AG09309 (cell line): ENCODE measurements around the gene SYNDIG1.

ENCODE experiments used
- DNase-seq: peaks from one replicate; pipeline ENCODE4 v3.0.0-alpha.2; 2010; ENCODE audit warnings: low read depth
- H3K4me3 ChIP-seq: 2 replicates; pipeline ENCODE4 v1.5.1; 2011; ENCODE audit warnings: mild to moderate bottlenecking, low read depth, low read length, moderate library complexity; ENCODE audit not compliant: control insufficient read depth
- CTCF ChIP-seq: IDR thresholded peaks from 2 replicates; pipeline ENCODE4 v1.5.1; 2011; ENCODE audit warnings: mild to moderate bottlenecking, low read depth, low read length, inconsistent platforms; ENCODE audit not compliant: insufficient read depth, control insufficient read depth; ENCODE audit errors: missing control alignments

SYNDIG1 gene

DNA sequence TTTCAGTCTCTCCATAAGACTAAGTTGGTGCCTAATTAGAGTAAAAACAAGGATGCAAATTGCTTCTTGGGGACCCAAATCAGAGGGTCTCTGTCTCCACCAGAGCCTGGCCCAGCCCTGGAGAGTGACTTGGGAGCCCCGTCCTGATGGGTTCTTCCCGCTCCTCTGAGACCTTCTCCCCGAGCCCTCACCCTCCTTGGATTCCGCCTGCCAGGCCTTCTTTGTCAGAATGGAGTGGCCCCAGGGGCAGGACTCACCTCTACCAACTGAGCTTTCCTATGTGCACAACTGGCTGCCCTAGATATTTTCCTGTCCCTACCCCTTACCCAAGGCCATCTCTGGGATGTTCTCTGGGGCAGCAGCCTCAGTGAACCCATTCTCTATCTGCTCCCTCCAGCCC lies 9.7 kb downstream of the SYNDIG1 start:
- H3K4me3 ChIP-seq: no peak overlapping the region
- no peak for DNase-seq
- no peak for TF ChIP-seq CTCF

- no peak overlapping the region for H3K4me3 ChIP-seq
Measured at GRCh38 chr20:24479595-24479994, 10.2 kb downstream of the SYNDIG1 start.

GRCh38 chr20:24480509-24480908 lies 11.1 kb downstream of the SYNDIG1 start:
- no peak for DNase-seq
- TF ChIP-seq CTCF: no peak
- no peak overlapping the region for H3K4me3 ChIP-seq

More at GRCh38 chr20:24479595-24479994, 10.2 kb downstream of the SYNDIG1 start:
- no peak for TF ChIP-seq CTCF
- DNase-seq: no peak

DNA sequence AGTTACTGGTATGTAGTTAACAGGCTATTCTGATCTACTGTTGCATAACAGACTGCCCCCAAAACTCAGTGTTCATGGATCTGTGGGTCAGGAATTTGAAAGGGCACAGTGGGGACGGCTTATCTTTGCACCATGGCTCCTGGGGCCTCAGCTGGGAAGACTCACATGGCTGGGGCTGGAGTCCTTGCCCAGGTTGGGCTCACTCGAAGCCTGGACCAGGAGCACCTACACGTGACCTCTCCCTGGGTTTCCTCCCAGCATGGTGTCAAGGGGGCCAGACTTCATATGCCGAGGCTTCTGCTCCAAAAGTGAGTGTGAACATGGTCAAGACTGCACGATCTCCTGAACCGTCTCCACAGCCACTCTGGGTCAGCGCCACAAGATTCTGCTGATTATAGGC lies 11.7 kb downstream of the SYNDIG1 start:
- no peak for TF ChIP-seq CTCF
- DNase-seq: no peak
- H3K4me3 ChIP-seq: no peak overlapping the region

DNA sequence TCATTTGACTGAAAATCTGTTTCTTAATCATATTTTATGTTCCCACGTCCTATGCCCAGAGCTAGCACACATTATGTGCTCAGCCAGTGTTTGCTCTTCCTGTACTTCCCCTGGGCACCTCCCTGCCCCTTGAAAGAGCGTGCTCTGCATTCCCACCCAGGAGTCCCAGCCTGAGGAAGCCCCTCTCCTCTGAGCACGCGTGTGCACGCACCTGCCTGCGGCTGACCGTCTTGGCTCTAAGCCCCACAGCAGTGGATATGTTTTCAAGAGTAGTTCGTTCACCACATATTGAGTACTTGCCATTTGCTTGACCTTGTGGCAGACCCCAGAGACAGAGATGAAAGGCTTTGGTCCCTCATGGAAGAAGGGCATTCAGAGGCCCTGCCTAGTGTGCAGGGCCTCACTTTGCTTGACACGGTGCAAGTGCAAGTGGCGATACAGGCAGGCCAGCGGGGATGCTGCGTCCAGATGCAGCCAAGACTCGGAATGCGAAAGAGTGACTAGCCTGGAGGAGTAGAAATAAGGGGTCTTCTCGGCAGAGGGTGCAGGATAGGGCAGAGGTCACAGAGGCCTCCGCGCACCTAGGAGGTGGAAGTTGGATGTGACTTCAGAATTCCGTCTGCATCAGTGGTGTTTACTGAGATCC lies 14.1 kb downstream of the SYNDIG1 start:
- H3K4me3 ChIP-seq: no peak overlapping the region
- no peak for TF ChIP-seq CTCF
- DNase-seq: no peak

DNA sequence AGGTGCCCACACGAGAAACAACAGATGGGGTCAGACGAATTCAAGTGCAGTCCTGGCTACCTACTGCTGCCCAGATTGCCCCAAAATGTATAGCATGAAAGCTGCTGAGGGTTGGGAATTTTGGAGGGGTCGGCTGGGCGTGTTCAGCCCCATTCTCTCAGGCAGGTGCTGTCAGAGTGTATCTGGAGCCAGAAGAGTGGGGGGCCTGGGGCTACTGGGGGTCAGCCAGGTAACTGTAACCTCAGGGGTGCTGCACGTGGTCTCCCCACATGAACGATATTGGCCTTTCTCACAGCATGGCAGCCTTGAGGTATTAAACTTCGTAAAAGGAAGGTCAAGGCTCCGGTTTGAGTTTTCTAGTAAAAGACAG lies 14.6 kb downstream of the SYNDIG1 start:
- no peak for DNase-seq
- H3K4me3 ChIP-seq: no peak overlapping the region
- no peak for TF ChIP-seq CTCF

GRCh38 chr20:24485981-24486380 lies 16.6 kb downstream of the SYNDIG1 start:
- DNase-seq: no peak
- no peak for TF ChIP-seq CTCF
- no peak overlapping the region for H3K4me3 ChIP-seq
